ENCODE data around the gene SEMA3B.

GRCh38 chr3:50320853-50321335, 51.9 kb downstream of the SEMA3B start:
- TF ChIP-seq CTCF (conservative IDR thresholded peaks at IDR 0.05; ENCODE audit: low read length) (no peak), EZH2phosphoT487 (IDR thresholded peaks at IDR 0.05; ENCODE audit: borderline replicate concordance, low read depth, low read length) (no peak)
